Measurements from ENCODE around the gene TSHR.

The TSHR gene

DNA sequence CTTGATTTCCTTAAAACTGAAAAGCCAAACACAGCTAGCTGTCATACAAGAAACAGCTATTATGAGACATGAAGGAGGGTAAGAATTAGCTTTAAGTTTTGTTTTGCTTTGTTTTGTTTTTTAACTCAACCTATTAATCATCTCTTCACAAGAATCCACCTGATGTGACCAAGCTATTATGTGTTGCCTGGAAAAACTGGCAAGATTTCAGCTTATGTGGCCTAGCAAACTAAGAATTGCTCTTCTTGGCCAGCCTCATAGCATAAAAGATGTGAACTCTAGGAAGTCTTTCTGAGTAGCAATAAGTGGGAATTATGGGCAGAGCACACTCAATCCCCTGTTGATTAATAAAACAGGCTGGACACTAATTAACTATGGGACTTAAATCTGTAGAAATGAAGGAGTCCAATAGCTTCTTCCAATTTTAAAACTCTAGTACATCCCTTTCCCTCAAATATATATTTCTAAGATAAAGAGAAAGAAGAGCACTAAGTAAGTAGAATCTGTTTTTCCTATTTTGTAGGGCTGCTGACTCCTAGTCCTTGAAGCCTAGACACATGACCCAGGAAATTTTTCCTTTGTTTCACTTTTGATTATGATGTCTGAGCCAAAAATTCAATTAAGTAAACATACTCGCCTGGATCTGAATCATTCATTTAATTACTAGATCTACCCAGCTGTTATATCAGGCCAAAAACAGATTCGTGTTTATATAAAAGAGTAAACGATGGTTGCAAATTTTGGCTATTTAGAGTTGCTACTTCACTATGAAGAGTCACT lies 189.6 kb downstream of the TSHR start:
- no peaks in the 10 kb centered on the region for H3K4me1 ChIP-seq (ENCODE audit: insufficient read depth, poor library complexity, severe bottlenecking)
- DNase-seq (ENCODE audit: low spot score), result no peak

DNA sequence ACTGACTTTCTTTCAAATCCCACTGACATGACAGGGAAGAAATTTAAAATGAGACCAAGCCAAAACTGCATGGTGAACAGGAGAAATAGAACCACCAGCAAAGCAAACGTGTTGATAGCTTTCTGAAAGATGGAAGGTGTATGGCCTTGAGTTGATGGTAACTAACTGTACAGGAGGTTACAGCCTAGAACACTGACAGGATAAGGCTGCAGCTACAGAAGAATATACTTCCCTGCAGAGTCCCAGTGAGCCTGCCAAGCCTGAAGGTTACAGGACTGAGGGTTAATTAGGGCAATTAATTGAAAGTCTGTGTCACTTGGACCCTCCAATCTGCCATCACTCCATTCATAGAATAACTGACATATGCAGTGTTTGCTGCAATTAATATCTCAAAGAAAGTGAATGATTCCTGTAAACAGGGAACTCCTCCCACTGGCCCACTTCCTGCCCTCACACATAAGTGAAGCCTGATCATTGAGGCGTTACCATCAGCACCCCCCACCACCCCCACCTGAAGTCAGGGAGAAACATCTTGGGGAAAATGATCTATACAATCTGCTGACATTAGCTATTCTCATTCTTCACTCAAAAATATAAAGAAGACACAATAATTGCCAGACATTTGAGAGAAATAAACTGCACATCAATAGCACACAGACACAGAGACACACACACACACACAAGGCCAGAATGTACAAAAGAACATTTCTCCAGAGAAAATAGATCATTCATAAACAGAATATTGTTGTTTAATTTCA lies 191.9 kb downstream of the TSHR start:
- H3K4me3 ChIP-seq (ENCODE audit: severe bottlenecking), result no peak overlapping the region
- DNase-seq (ENCODE audit: low spot score), result no peak

More for the DNA sequence above, 189.6 kb downstream of the TSHR start:
- TF ChIP-seq, protein P1, sequence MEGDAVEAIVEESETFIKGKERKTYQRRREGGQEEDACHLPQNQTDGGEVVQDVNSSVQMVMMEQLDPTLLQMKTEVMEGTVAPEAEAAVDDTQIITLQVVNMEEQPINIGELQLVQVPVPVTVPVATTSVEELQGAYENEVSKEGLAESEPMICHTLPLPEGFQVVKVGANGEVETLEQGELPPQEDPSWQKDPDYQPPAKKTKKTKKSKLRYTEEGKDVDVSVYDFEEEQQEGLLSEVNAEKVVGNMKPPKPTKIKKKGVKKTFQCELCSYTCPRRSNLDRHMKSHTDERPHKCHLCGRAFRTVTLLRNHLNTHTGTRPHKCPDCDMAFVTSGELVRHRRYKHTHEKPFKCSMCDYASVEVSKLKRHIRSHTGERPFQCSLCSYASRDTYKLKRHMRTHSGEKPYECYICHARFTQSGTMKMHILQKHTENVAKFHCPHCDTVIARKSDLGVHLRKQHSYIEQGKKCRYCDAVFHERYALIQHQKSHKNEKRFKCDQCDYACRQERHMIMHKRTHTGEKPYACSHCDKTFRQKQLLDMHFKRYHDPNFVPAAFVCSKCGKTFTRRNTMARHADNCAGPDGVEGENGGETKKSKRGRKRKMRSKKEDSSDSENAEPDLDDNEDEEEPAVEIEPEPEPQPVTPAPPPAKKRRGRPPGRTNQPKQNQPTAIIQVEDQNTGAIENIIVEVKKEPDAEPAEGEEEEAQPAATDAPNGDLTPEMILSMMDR (IDR thresholded peaks at IDR 0.05; ENCODE audit: poor library complexity, severe bottlenecking), result no peak
- no peak for ATAC-seq (ENCODE audit: low read depth)
- Histone ChIP-seq H3K27me3 (ENCODE audit: insufficient read depth, poor library complexity, severe bottlenecking) (peaks cover 2% of the 10 kb centered on the region), H3K27ac (ENCODE audit: poor library complexity, severe bottlenecking) (no peak overlapping the region), H3K4me3 (ENCODE audit: severe bottlenecking) (no peak overlapping the region), H3K9me3 (ENCODE audit: severe bottlenecking) (no peaks in the 10 kb centered on the region), H3K36me3 (ENCODE audit: low read depth) (no peaks in the 10 kb centered on the region)

DNA sequence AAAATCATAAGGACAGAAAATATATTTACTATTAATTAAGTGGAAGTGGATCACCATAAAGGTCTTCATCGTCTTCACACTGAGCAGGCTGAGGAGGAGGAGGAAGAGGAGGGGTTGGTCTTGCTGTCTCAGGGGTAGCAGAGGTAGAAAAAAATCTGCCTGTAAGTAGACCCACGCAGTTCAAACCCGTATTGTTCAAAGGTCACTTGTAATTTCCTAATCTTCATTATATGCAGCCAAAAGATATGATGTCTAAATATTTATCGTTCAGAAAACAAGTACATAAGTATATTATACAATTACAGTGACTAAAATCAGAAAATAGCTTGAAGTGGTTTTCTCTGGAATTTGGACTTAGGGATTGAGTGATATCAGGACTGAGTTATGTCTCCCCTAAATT lies 193.2 kb downstream of the TSHR start:
- Histone ChIP-seq H3K27ac (ENCODE audit: poor library complexity, severe bottlenecking) (no peak overlapping the region), H3K36me3 (ENCODE audit: low read depth) (no peaks in the 10 kb centered on the region), H3K4me3 (ENCODE audit: severe bottlenecking) (no peak overlapping the region), H3K9me3 (ENCODE audit: severe bottlenecking) (no peaks in the 10 kb centered on the region), H3K27me3 (ENCODE audit: insufficient read depth, poor library complexity, severe bottlenecking) (peaks cover 5% of the 10 kb centered on the region), H3K4me1 (ENCODE audit: insufficient read depth, poor library complexity, severe bottlenecking) (no peaks in the 10 kb centered on the region)
- TF ChIP-seq, protein P1 (IDR thresholded peaks at IDR 0.05; ENCODE audit: poor library complexity, severe bottlenecking), result no peak
- no peak for ATAC-seq (ENCODE audit: low read depth)
- no peak for DNase-seq (ENCODE audit: low spot score)

More for the DNA sequence above, 191.9 kb downstream of the TSHR start:
- Histone ChIP-seq H3K27ac (ENCODE audit: poor library complexity, severe bottlenecking) (no peak overlapping the region), H3K9me3 (ENCODE audit: severe bottlenecking) (no peaks in the 10 kb centered on the region), H3K27me3 (ENCODE audit: insufficient read depth, poor library complexity, severe bottlenecking) (peaks cover 4% of the 10 kb centered on the region), H3K4me1 (ENCODE audit: insufficient read depth, poor library complexity, severe bottlenecking) (no peaks in the 10 kb centered on the region), H3K36me3 (ENCODE audit: low read depth) (no peaks in the 10 kb centered on the region)
- no peak for ATAC-seq (ENCODE audit: low read depth)
- TF ChIP-seq, protein P1 (IDR thresholded peaks at IDR 0.05; ENCODE audit: poor library complexity, severe bottlenecking), result no peak

DNA sequence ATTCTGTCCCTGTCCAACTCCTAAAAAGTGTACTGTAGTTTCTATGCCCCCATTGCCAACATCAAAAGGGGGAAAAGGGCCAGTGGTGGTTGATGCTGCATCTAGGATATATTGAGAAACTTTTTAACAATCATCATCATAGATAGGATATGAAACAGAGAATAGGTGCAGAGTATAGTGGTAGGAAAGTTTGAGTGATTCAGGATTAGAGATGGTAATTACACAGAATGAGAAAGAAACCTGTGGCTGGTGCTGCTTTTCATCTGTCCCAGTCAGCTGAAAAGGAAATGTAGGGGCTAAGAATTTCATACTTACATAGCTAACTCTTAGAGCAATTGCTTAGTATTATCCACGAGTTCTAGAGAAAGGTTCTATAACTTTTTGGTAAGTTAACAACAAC lies 197.8 kb downstream of the TSHR start:
- DNase-seq (ENCODE audit: low spot score), result no peak
- H3K4me3 ChIP-seq (ENCODE audit: severe bottlenecking), result no peak overlapping the region
- H3K27me3 ChIP-seq (ENCODE audit: insufficient read depth, poor library complexity, severe bottlenecking), result peaks cover 15% of the 10 kb centered on the region
- no peaks in the 10 kb centered on the region for H3K36me3 ChIP-seq (ENCODE audit: low read depth)
- no peak overlapping the region for H3K27ac ChIP-seq (ENCODE audit: poor library complexity, severe bottlenecking)
- H3K4me1 ChIP-seq (ENCODE audit: insufficient read depth, poor library complexity, severe bottlenecking), result no peaks in the 10 kb centered on the region
- TF ChIP-seq, protein P1 (IDR thresholded peaks at IDR 0.05; ENCODE audit: poor library complexity, severe bottlenecking), result no peak
- no peak for ATAC-seq (ENCODE audit: low read depth)
- H3K9me3 ChIP-seq (ENCODE audit: severe bottlenecking), result no peaks in the 10 kb centered on the region

All from RWPE2 (cell line).